PC-3 (cell line): ENCODE measurements around the gene WSCD2.

Experiments
- EZH2 ChIP-seq: fragments of 300-600 bp; sonication (generic); IDR thresholded peaks from one replicate; pipeline ENCODE4 v1.6.1; 2017; ENCODE audit warnings: antibody characterized with exemption, mild to moderate bottlenecking, low read length; ENCODE audit not compliant: unreplicated experiment
- TF ChIP-seq, protein P1 (sequence below): fragments of 300-600 bp; sonication (generic); conservative IDR thresholded peaks from 2 replicates; pipeline ENCODE4 v1.5.1; 2017; ENCODE audit warnings: antibody characterized with exemption, low read depth, mild to moderate bottlenecking, low read length

DNA sequence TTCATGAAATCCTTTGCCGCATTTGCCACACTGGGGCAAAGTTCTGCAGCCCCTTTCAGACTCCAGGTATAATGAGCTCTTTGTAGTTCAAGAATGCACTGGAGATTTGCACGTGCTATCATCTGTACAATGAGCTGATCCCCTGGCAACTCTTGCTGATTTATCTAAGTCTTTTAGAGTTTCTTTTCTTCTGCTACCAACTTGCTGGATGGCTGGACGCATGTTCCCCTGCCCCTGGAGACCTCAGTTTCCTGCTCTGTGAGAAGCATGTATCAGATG, 106.8 kb downstream of the WSCD2 start:
- TF ChIP-seq, protein P1, sequence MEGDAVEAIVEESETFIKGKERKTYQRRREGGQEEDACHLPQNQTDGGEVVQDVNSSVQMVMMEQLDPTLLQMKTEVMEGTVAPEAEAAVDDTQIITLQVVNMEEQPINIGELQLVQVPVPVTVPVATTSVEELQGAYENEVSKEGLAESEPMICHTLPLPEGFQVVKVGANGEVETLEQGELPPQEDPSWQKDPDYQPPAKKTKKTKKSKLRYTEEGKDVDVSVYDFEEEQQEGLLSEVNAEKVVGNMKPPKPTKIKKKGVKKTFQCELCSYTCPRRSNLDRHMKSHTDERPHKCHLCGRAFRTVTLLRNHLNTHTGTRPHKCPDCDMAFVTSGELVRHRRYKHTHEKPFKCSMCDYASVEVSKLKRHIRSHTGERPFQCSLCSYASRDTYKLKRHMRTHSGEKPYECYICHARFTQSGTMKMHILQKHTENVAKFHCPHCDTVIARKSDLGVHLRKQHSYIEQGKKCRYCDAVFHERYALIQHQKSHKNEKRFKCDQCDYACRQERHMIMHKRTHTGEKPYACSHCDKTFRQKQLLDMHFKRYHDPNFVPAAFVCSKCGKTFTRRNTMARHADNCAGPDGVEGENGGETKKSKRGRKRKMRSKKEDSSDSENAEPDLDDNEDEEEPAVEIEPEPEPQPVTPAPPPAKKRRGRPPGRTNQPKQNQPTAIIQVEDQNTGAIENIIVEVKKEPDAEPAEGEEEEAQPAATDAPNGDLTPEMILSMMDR, result no peak
- no peak for TF ChIP-seq EZH2
